NT2/D1 (cell line): ENCODE measurements around the gene NBPF9.
"Not testable (repeated sequence)": the region's sequence is repeated elsewhere in the genome, so short reads cannot be mapped to it uniquely, and the experiment has no call there.

ENCODE experiments used
- DNase-seq: peaks from one replicate; pipeline ENCODE4 v3.0.0-alpha.2; 2011; ENCODE audit warnings: low read depth, low spot score
- H3K27me3 ChIP-seq: 2 replicates; pipeline ENCODE4 v1.6.0; 2011; ENCODE audit warnings: mild to moderate bottlenecking; ENCODE audit not compliant: insufficient read length, insufficient read depth
- H3K36me3 ChIP-seq: 2 replicates; pipeline ENCODE4 v1.6.1; 2011; ENCODE audit warnings: mild to moderate bottlenecking, low read length, mixed read lengths; ENCODE audit not compliant: insufficient read depth, insufficient read length
- H3K4me1 ChIP-seq: 2 replicates; pipeline ENCODE4 v1.5.1; 2011; ENCODE audit not compliant: insufficient read depth, insufficient read length
- H3K4me3 ChIP-seq: 2 replicates; pipeline ENCODE4 v1.5.1; 2011; ENCODE audit warnings: low read depth; ENCODE audit not compliant: insufficient read length
- H3K9ac ChIP-seq: 2 replicates; pipeline ENCODE4 v1.6.0; 2011; ENCODE audit warnings: low read depth; ENCODE audit not compliant: insufficient read length
- H3K9me3 ChIP-seq: 2 replicates; pipeline ENCODE4 v1.5.1; 2011; ENCODE audit warnings: mild to moderate bottlenecking, low read length; ENCODE audit not compliant: insufficient read depth

The NBPF9 gene

GRCh38 chr1:149008326-149008725, 95.0 kb downstream of the NBPF9 start:
- not testable (repeated sequence) for H3K27me3 ChIP-seq, H3K4me3 ChIP-seq, H3K36me3 ChIP-seq, DNase-seq, H3K9me3 ChIP-seq, H3K9ac ChIP-seq, H3K4me1 ChIP-seq
